ENCODE measurements around the gene BTBD8.

DNA sequence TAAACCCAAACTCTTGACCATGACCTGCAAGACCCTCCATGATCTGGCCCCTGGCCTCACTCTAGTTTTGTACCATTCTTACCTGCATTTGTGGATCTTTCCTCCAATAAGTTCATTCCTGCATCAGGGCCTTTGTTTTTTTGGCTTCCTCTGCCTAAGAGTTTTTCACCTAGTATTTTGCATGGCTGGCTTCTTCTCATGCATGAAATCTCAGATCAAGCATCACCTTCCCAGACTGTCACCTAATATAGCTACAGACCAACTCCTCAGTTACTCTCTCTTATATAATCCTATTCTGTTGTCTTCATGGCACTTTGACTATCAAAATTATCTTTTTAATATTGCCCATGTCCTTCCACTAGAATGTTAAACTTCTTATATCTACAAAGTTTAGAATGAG is 54.2 kb downstream of the BTBD8 start:
- TF ChIP-seq, protein P1, sequence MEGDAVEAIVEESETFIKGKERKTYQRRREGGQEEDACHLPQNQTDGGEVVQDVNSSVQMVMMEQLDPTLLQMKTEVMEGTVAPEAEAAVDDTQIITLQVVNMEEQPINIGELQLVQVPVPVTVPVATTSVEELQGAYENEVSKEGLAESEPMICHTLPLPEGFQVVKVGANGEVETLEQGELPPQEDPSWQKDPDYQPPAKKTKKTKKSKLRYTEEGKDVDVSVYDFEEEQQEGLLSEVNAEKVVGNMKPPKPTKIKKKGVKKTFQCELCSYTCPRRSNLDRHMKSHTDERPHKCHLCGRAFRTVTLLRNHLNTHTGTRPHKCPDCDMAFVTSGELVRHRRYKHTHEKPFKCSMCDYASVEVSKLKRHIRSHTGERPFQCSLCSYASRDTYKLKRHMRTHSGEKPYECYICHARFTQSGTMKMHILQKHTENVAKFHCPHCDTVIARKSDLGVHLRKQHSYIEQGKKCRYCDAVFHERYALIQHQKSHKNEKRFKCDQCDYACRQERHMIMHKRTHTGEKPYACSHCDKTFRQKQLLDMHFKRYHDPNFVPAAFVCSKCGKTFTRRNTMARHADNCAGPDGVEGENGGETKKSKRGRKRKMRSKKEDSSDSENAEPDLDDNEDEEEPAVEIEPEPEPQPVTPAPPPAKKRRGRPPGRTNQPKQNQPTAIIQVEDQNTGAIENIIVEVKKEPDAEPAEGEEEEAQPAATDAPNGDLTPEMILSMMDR (conservative IDR thresholded peaks at IDR 0.05 in 1 of 2, IDR thresholded peaks at IDR 0.05 in 1 of 2; ENCODE audit: extremely low read depth in 1 of 2, insufficient read depth in 1 of 2, low read depth in 1 of 2, low read length in 2 of 2), result no peak
- TF ChIP-seq EZH2 (IDR thresholded peaks at IDR 0.05; ENCODE audit: borderline replicate concordance, low read length), result no peak
